Measurements from ENCODE around the gene MLLT3. TPM values are rescaled to one million over a fixed set of nuclear protein-coding genes. Genes with fewer than 3 reads are reported as not detected.

The MLLT3 gene
- total and polyA plus RNA-seq, 3 donors from 2014 or later = 5.2 to 11.0 (median 7.6) TPM

DNA sequence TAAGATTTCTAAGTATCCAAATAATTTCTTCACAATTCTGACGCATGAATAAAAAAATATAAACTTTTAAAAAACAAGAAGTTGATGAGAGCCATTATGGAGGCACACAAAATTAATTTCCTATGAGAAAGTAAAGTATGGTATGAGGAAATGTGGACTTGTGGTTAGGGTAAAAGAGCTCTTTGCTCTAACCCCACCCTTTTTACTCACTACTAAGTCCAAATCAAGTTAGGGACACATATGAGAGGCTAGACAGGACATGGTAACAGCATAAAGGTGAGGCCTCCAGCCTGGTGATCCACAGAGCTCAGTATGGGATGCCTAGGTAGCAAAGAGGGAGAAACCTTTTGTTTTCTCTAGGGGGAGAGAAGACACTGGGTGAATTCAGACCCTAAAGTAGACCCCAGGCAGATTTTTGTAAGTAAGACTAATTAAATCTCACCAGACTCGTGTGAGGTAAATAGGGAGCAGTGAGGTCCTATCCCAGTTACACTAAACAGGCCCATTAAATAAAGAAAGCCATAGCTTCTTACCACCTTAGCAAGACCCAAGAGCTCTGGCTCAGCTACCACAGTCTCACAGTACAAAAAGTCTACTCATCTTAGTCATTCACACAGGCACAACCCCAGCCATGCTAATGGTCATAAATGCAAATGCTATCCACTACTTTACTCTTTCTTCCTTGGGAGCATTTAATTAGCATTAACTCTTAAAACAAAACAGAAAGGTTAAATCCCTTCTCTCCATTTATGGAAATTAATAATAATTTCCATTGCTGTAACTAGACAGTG lies 42.6 kb downstream of the MLLT3 start:
- TF ChIP-seq POLR2A (IDR thresholded peaks at IDR 0.05) (no peak), CTCF (IDR thresholded peaks at IDR 0.05) (no peak)
- Histone ChIP-seq H3K4me1 (no peaks in the 10 kb centered on the region), H3K9me3 (no peaks in the 10 kb centered on the region), H3K27me3 (no peaks in the 10 kb centered on the region), H3K36me3 (ENCODE audit: low read depth, missing control alignments) (no peaks in the 10 kb centered on the region), H3K27ac (no peak overlapping the region), H3K4me3 (no peak overlapping the region)
- intact Hi-C loops (cut with DNase I; ENCODE audit: low total_unique reads) = no loop called here
- WGBS, 2 donors = 85 to 91% methylated on average over 2 of the region's 2 CpGs
- no peak for DNase-seq

- no peaks in the 10 kb centered on the region for H3K4me1 ChIP-seq
- 75 to 90% methylated on average over 4 of the region's 4 CpGs for WGBS, 2 donors
- intact Hi-C loops (cut with DNase I; ENCODE audit: low total_unique reads) = no loop called here
- no peak for DNase-seq
- no peak overlapping the region for H3K27ac ChIP-seq
- H3K9me3 ChIP-seq = no peaks in the 10 kb centered on the region
- H3K4me3 ChIP-seq = no peak overlapping the region
- no peaks in the 10 kb centered on the region for H3K27me3 ChIP-seq
- TF ChIP-seq POLR2A (IDR thresholded peaks at IDR 0.05) (no peak), CTCF (IDR thresholded peaks at IDR 0.05) (no peak)
- no peaks in the 10 kb centered on the region for H3K36me3 ChIP-seq (ENCODE audit: low read depth, missing control alignments)
These were observed 49.3 kb downstream of the MLLT3 start for GRCh38 chr9:20573023-20573422.

- no peak overlapping the region for H3K27ac ChIP-seq
- no peak for DNase-seq
- H3K4me3 ChIP-seq = no peak overlapping the region
- H3K9me3 ChIP-seq = no peaks in the 10 kb centered on the region
- no peaks in the 10 kb centered on the region for H3K36me3 ChIP-seq (ENCODE audit: low read depth, missing control alignments)
- H3K27me3 ChIP-seq = no peaks in the 10 kb centered on the region
- no peak for TF ChIP-seq CTCF (IDR thresholded peaks at IDR 0.05)
- WGBS, 2 donors = 76 to 90% methylated on average over 1 of the region's 1 CpG
- no peaks in the 10 kb centered on the region for H3K4me1 ChIP-seq
- intact Hi-C loops (cut with DNase I; ENCODE audit: low total_unique reads) = no loop called here
These were observed 51.5 kb downstream of the MLLT3 start for GRCh38 chr9:20570756-20571155.

GRCh38 chr9:20570087-20570486 lies 52.2 kb downstream of the MLLT3 start:
- no peak overlapping the region for H3K4me3 ChIP-seq
- intact Hi-C loops (cut with DNase I; ENCODE audit: low total_unique reads) = no loop called here
- 52 to 70% methylated on average over 1 of the region's 1 CpG for WGBS, 2 donors
- no peaks in the 10 kb centered on the region for H3K36me3 ChIP-seq (ENCODE audit: low read depth, missing control alignments)
- H3K27ac ChIP-seq = peak overlapping the region in 1 of 2 donors; percentile 26
- H3K27me3 ChIP-seq = no peaks in the 10 kb centered on the region
- H3K9me3 ChIP-seq = no peaks in the 10 kb centered on the region
- no peak for TF ChIP-seq POLR2A (IDR thresholded peaks at IDR 0.05)
- no peak for TF ChIP-seq CTCF (IDR thresholded peaks at IDR 0.05)
- no peaks in the 10 kb centered on the region for H3K4me1 ChIP-seq
- no peak for DNase-seq

DNA sequence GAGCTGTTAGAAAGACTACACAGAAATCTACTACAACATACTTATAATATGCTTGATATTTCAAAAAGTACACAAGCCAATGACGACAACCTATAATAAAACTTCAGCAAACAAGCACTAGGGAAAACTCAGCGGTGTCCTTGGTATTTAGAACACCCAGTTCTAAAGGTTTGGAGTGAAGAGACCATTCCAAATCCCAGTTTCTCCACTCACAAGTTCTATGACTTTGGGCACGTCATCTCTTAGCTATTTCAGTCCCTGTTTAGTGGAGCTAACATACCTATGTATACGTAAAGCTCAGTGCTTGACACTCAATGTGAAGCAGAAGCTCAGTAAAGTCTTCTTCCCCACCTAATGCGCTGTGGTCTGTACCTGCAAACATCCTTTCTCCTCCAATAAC lies 52.8 kb downstream of the MLLT3 start:
- no peaks in the 10 kb centered on the region for H3K36me3 ChIP-seq (ENCODE audit: low read depth, missing control alignments)
- DNase-seq = peak; percentile 17
- intact Hi-C loops (cut with DNase I; ENCODE audit: low total_unique reads) = no loop called here
- H3K27ac ChIP-seq = peak overlapping the region; percentile 4 to 16
- TF ChIP-seq CTCF (IDR thresholded peaks at IDR 0.05) = no peak
- no peak for TF ChIP-seq POLR2A (IDR thresholded peaks at IDR 0.05)
- 63% methylated on average over 5 of the region's 5 CpGs for WGBS, 2 donors
- H3K4me3 ChIP-seq = no peak overlapping the region
- no peaks in the 10 kb centered on the region for H3K4me1 ChIP-seq
- no peaks in the 10 kb centered on the region for H3K9me3 ChIP-seq
- no peaks in the 10 kb centered on the region for H3K27me3 ChIP-seq

Data from testis (tissue), 3 donors.